HepG2 (cell line): ENCODE data around the gene TIAM1. TPM values are rescaled to one million over a fixed set of nuclear protein-coding genes. Genes with fewer than 3 reads are reported as not detected.

Experiments
- ATAC-seq: fragments of 200-7000 bp; cut with Tn5 transposase; 3 replicates; pipeline ENCODE4 v1.9.1; 2020; ENCODE audit warnings: mild to moderate bottlenecking, moderate library complexity
- BruUV-seq: library from RNA; stranded (reverse); fragments of 400-500 nt; replicated peaks from 2 replicates; lab custom pipeline; 2021; lab: Mats Ljungman, UMichigan
- CTCF ChIA-PET: fragments of 300-600 bp; formaldehyde crosslinking; extraction: SDS; loops from one replicate; lab custom pipeline; 2021; ENCODE audit warnings: low total read pairs, inconsistent platforms, low intra/inter-chr PET ratio; lab: Yijun Ruan, JAX
- POLR2A ChIA-PET: fragments of 350-600 bp; sonication (Branson Sonifier 250); formaldehyde crosslinking; loops from one replicate; lab custom pipeline; 2020; ENCODE audit warnings: antibody characterized with exemption, inconsistent platforms; lab: Yijun Ruan, JAX
- DNase-seq: peaks from one replicate; pipeline ENCODE4 v3.0.0-alpha.2; 2015; ENCODE audit warnings: low spot score
- FAIRE-seq: peaks from 3 replicates; lab custom pipeline; 2011; peaks lifted over from hg19 to GRCh38; lab: Jason Lieb, UNC
- H2AFZ ChIP-seq: one replicate; pipeline ENCODE4 v1.6.1; 2011; ENCODE audit warnings: low read length, inconsistent platforms
- H3K27ac ChIP-seq: fragments of 300-600 bp; 3 replicates; pipeline ENCODE4 v1.8.0; 2011; ENCODE audit warnings: mixed run types, mild to moderate bottlenecking, mixed read lengths, low read length, inconsistent platforms; ENCODE audit not compliant: insufficient read depth; ENCODE audit errors: extremely low read length
- H3K27me3 ChIP-seq, 2 experiments: fragments of 200-600 bp in 1 of 2; 2 replicates in 1 of 2; 3 replicates in 1 of 2; pipeline versions ENCODE4 v1.6.0 to v1.8.0; 2011; ENCODE audit warnings: low read length in 2 of 2, mild to moderate bottlenecking in 2 of 2, moderate library complexity in 2 of 2, inconsistent platforms in 1 of 2; ENCODE audit not compliant: insufficient read depth in 2 of 2, control insufficient read depth in 1 of 2
- H3K36me3 ChIP-seq, 2 experiments: fragments of 200-600 bp in 1 of 2; replicated peaks in 1 of 2; 2 replicates in 1 of 2; 3 replicates in 1 of 2; pipeline versions ENCODE4 v1.5.1 to v1.8.0; 2011; ENCODE audit warnings: low read length in 2 of 2, inconsistent platforms in 1 of 2; ENCODE audit not compliant: insufficient read depth in 2 of 2, control insufficient read depth in 1 of 2
- H3K4me1 ChIP-seq: 2 replicates; pipeline ENCODE4 v1.5.1; 2012; ENCODE audit warnings: low read length, inconsistent platforms; ENCODE audit not compliant: insufficient read depth
- H3K4me2 ChIP-seq: 2 replicates; pipeline ENCODE4 v1.6.0; 2011; ENCODE audit warnings: low read depth, low read length, inconsistent platforms
- H3K4me3 ChIP-seq, 3 experiments: fragments of 200-600 bp in 1 of 3; sonication (generic), shearing (Covaris generic) in 1 of 3; replicated peaks in 1 of 3; 2 replicates each; pipeline ENCODE4 v1.5.1; 2011 to 2016; ENCODE audit warnings: low read length in 3 of 3, inconsistent platforms in 2 of 3, low read depth in 2 of 3, mild to moderate bottlenecking in 2 of 3, control low read depth in 1 of 3, mixed read lengths in 1 of 3; ENCODE audit not compliant: insufficient read depth in 1 of 3
- H3K79me2 ChIP-seq: one replicate; pipeline ENCODE4 v1.6.1; 2011; ENCODE audit warnings: low read length, inconsistent platforms; ENCODE audit not compliant: insufficient read depth
- H3K9ac ChIP-seq: 2 replicates; pipeline ENCODE4 v1.6.0; 2011; ENCODE audit warnings: mild to moderate bottlenecking, low read depth, low read length, inconsistent platforms; ENCODE audit not compliant: insufficient read depth
- H3K9me3 ChIP-seq: 2 replicates; pipeline ENCODE4 v1.5.1; 2012; ENCODE audit warnings: mild to moderate bottlenecking, low read length
- H4K20me1 ChIP-seq: 2 replicates; pipeline ENCODE4 v1.6.0; 2011; ENCODE audit warnings: inconsistent platforms, mild to moderate bottlenecking, low read length, moderate library complexity; ENCODE audit not compliant: insufficient read depth
- ARID3A ChIP-seq: IDR thresholded peaks from 2 replicates; pipeline ENCODE4 v1.6.1; 2012; ENCODE audit warnings: low read depth, low read length, improper control_type of control experiment
- CHCHD3 ChIP-seq: sonication (generic); formaldehyde crosslinking; IDR thresholded peaks from 2 replicates; pipeline ENCODE4 v1.8.0; 2022; ENCODE audit warnings: mild to moderate bottlenecking, missing genetic modification reagents, moderate library complexity
- CHD4 ChIP-seq: fragments of 200-600 bp; sonication (generic); IDR thresholded peaks from 2 replicates; pipeline ENCODE4 v1.7.0; 2017; ENCODE audit warnings: mild to moderate bottlenecking, low read length, borderline replicate concordance
- GFI1 ChIP-seq: sonication (generic); formaldehyde crosslinking; IDR thresholded peaks from 2 replicates; pipeline ENCODE4 v1.5.0; 2020; ENCODE audit warnings: missing genetic modification reagents, mild to moderate bottlenecking, borderline replicate concordance
- HINFP ChIP-seq: sonication (generic); formaldehyde crosslinking; IDR thresholded peaks from 2 replicates; pipeline ENCODE4 v1.4.0; 2020; ENCODE audit warnings: low read depth, mild to moderate bottlenecking, missing genetic modification reagents
- HMG20A ChIP-seq: IDR thresholded peaks from 2 replicates; pipeline ENCODE4 v1.6.1; 2016; ENCODE audit warnings: borderline replicate concordance
- HNRNPH1 ChIP-seq: fragments of 200-400 bp; formaldehyde crosslinking; optimal IDR thresholded peaks from 2 replicates; pipeline ENCODE3; 2017; ENCODE audit warnings: mild to moderate bottlenecking, low read depth, low read length
- MAX ChIP-seq: IDR thresholded peaks from 2 replicates; pipeline ENCODE4 v1.6.1; 2012; ENCODE audit warnings: inconsistent platforms
- MBD4 ChIP-seq: IDR thresholded peaks from 2 replicates; pipeline ENCODE4 v1.6.1; 2012; ENCODE audit warnings: low read length, inconsistent platforms, borderline replicate concordance
- NFRKB ChIP-seq: fragments of 450-650 bp; IDR thresholded peaks from 2 replicates; pipeline ENCODE4 v1.6.1; 2017
- TBP ChIP-seq: sonication (generic); formaldehyde crosslinking; IDR thresholded peaks from 2 replicates; pipeline ENCODE4 v1.5.0; 2020; ENCODE audit warnings: missing genetic modification reagents
- ZNF414 ChIP-seq: sonication (generic); formaldehyde crosslinking; IDR thresholded peaks from 2 replicates; pipeline ENCODE4 v1.5.0; 2020; ENCODE audit warnings: missing genetic modification reagents
- ZNF510 ChIP-seq: sonication (generic); formaldehyde crosslinking; IDR thresholded peaks from 2 replicates; pipeline ENCODE4 v1.4.0; 2020; ENCODE audit warnings: low read depth, mild to moderate bottlenecking, missing genetic modification reagents
- ZNF709 ChIP-seq: sonication (generic); formaldehyde crosslinking; IDR thresholded peaks from 2 replicates; pipeline ENCODE4 v1.5.0; 2020; ENCODE audit warnings: mild to moderate bottlenecking, missing genetic modification reagents
- ZNF720 ChIP-seq: sonication (generic); formaldehyde crosslinking; IDR thresholded peaks from 2 replicates; pipeline ENCODE4 v1.4.0; 2020; ENCODE audit warnings: missing genetic modification reagents
- WGBS: methylation state at CpG from one replicate; pipeline ENCODE4 v1.1.6; 2017; ENCODE audit warnings: low lambda C conversion rate; 5-methylcytosine and 5-hydroxymethylcytosine counted together
- in situ Hi-C: cut with HindIII; loops from 2 replicates; pipeline ENCODE4 v1.10.0; 2017; ENCODE audit warnings: low pct_unique_long_range_greater_than_20kb; ENCODE audit not compliant: extremely low pct_ligation_motif_present
- intact Hi-C: fragments of 100-400 bp; cut with micrococcal nuclease; formaldehyde crosslinking; loops from one replicate; pipeline ENCODE4 v1.10.0; 2022; ENCODE audit not compliant: unreplicated experiment
- polyA plus RNA-seq, 8 experiments: library from polyadenylated mRNA; depleted of rRNA in 3 of 8; stranded (reverse) in 7 of 8; unstranded in 1 of 8; fragments of >200 nt; fragmentation: Illumina TruSeq in 4 of 8; extraction: Trizol in 4 of 8; gene quantifications; 2 replicates each; pipeline versions ENCODE4 v1.2.1 to v1.2.3, GENCODE V29; 2011 to 2016; ENCODE audit warnings: low read depth in 4 of 8, missing spikeins in 1 of 8, mixed read lengths in 1 of 8; ENCODE audit not compliant: insufficient read depth in 1 of 8
- total RNA-seq, 5 experiments: library from RNA; depleted of rRNA; stranded (reverse); fragments of >200 nt; fragmentation: Illumina TruSeq; extraction: Trizol; gene quantifications; 2 replicates each; pipeline ENCODE4 v1.2.3, GENCODE V29; 2016; ENCODE audit warnings: low read depth in 1 of 5

The TIAM1 gene
- total and polyA plus RNA-seq, 2 of the 13 experiments (the other 11 are each of a cell fraction or from before 2014, with no cell fraction given) = 0.13 to 0.24 TPM

GRCh38 chr21:31351960-31352359 is 7.9 kb upstream of the TIAM1 start:
- H4K20me1 ChIP-seq = no peaks in the 10 kb centered on the region
- no peak overlapping the region for H3K4me3 ChIP-seq
- no TSS peak for BruUV-seq
- ChIA-PET POLR2A (no interaction called here), CTCF (no interaction called here)
- no peaks in the 10 kb centered on the region for H3K4me1 ChIP-seq
- TF ChIP-seq CHCHD3 = no peak
- H3K27ac ChIP-seq = no peak overlapping the region
- FAIRE-seq = no peak
- no peak for DNase-seq
- no peaks in the 10 kb centered on the region for H3K9me3 ChIP-seq
- H2AFZ ChIP-seq = no peak overlapping the region
- WGBS = 29% methylated on average over 3 of the region's 3 CpGs
- H3K36me3 ChIP-seq = no peaks in the 10 kb centered on the region
- no peak overlapping the region for H3K4me2 ChIP-seq
- ATAC-seq = no peak
- H3K79me2 ChIP-seq = no peaks in the 10 kb centered on the region
- H3K27me3 ChIP-seq = no peaks in the 10 kb centered on the region
- in situ Hi-C loops = no loop called here
- intact Hi-C loops = no loop called here
- no peak overlapping the region for H3K9ac ChIP-seq

- intact Hi-C loops = no loop called here
- no peaks in the 10 kb centered on the region for H3K36me3 ChIP-seq
- no peaks in the 10 kb centered on the region for H3K4me1 ChIP-seq
- H2AFZ ChIP-seq = no peak overlapping the region
- H3K27me3 ChIP-seq = no peaks in the 10 kb centered on the region
- no peak for DNase-seq
- H3K4me3 ChIP-seq = no peak overlapping the region
- H3K27ac ChIP-seq = no peak overlapping the region
- no peak overlapping the region for H3K4me2 ChIP-seq
- ATAC-seq = no peak
- no TSS peak for BruUV-seq
- no peak for FAIRE-seq
- H3K9ac ChIP-seq = no peak overlapping the region
- CTCF ChIA-PET = no interaction called here
- POLR2A ChIA-PET = no interaction called here
- in situ Hi-C loops = no loop called here
- no peaks in the 10 kb centered on the region for H3K9me3 ChIP-seq
- H4K20me1 ChIP-seq = no peaks in the 10 kb centered on the region
- WGBS = 30% methylated on average over 3 of the region's 5 CpGs
- H3K79me2 ChIP-seq = no peaks in the 10 kb centered on the region
- TF ChIP-seq ZNF510 (CRISPR knock-in tag) (no peak), HMG20A (CRISPR knock-in tag) (no peak), CHD4 (no peak), GFI1 (no peak), HINFP (no peak), ZNF709 (CRISPR knock-in tag) (no peak), TBP (CRISPR knock-in tag) (no peak), HNRNPH1 (no peak), MAX (no peak), ZNF414 (CRISPR knock-in tag) (no peak), ZNF720 (CRISPR knock-in tag) (no peak), NFRKB (no peak), MBD4 (no peak), ARID3A (no peak)
Observed at GRCh38 chr21:31351438-31351837, 7.4 kb upstream of the TIAM1 start.
